Endothelial cell (in vitro differentiated cells): ENCODE measurements around the gene OR11H6. TPM values are rescaled to one million over a fixed set of nuclear protein-coding genes. Genes with fewer than 3 reads are reported as not detected.
"Not testable (repeated sequence)": the region's sequence is repeated elsewhere in the genome, so short reads cannot be mapped to it uniquely, and the experiment has no call there.

Experiments
- DNase-seq: peaks from one replicate; pipeline ENCODE4 v3.0.0; 2021; ENCODE audit warnings: low spot score
- H3K27ac Mint-ChIP-seq: one replicate; pipeline ENCODE4 v1.8.0; 2021; ENCODE audit warnings: mixed read lengths, inconsistent platforms; ENCODE audit not compliant: unreplicated experiment
- H3K27me3 Mint-ChIP-seq: one replicate; pipeline ENCODE4 v1.8.0; 2021; ENCODE audit warnings: mild to moderate bottlenecking, moderate library complexity, mixed read lengths, inconsistent platforms; ENCODE audit not compliant: unreplicated experiment
- H3K36me3 Mint-ChIP-seq: one replicate; pipeline ENCODE4 v1.8.0; 2021; ENCODE audit warnings: mild to moderate bottlenecking, low read depth, mixed read lengths, inconsistent platforms; ENCODE audit not compliant: unreplicated experiment
- H3K4me1 Mint-ChIP-seq: one replicate; pipeline ENCODE4 v1.8.0; 2021; ENCODE audit warnings: mild to moderate bottlenecking, mixed read lengths, inconsistent platforms; ENCODE audit not compliant: unreplicated experiment
- H3K4me3 Mint-ChIP-seq: one replicate; pipeline ENCODE4 v1.8.0; 2021; ENCODE audit warnings: mild to moderate bottlenecking, mixed read lengths, inconsistent platforms; ENCODE audit not compliant: unreplicated experiment
- H3K9me3 Mint-ChIP-seq: one replicate; pipeline ENCODE4 v1.8.0; 2021; ENCODE audit warnings: mixed read lengths, inconsistent platforms; ENCODE audit not compliant: unreplicated experiment
- CTCF ChIP-seq: fragments of 200-600 bp; sonication (generic); IDR thresholded peaks from one replicate; pipeline ENCODE4 v1.5.0; 2021; ENCODE audit warnings: antibody characterized with exemption; ENCODE audit not compliant: unreplicated experiment
- total RNA-seq: library from RNA; stranded (reverse); fragmentation: NEBNext Ultra II Directional; extraction: Animal tissue kit (Norgen Biotek cat#: 25700); gene quantifications from one replicate; pipeline ENCODE4 v1.2.1, GENCODE V29; 2021; ENCODE audit not compliant: unreplicated experiment

OR11H6 gene
- total RNA-seq, 1 donor from 2014 or later = not detected

DNA sequence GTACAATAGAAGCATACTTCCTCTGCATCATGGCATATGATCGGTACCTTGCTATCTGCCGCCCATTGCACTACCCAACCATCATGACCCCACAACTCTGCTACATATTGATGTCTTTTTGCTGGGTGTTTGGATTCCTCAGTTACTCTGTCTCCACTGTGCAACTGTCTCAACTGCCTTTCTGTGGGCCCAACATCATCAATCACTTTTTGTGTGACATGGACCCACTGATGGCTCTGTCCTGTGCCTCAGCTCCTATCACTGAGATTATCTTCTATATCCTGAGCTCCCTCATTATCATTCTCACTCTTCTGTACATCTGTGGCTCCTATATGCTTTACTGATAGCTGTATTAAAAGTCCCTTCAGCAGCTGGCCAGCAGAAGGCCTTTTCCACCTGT, 13.9 kb upstream of the OR11H6 start:
- no peak for TF ChIP-seq CTCF
- H3K36me3 Mint-ChIP-seq = peaks cover 5% of the 10 kb centered on the region
- no peak overlapping the region for H3K27ac Mint-ChIP-seq
- no peak overlapping the region for H3K4me3 Mint-ChIP-seq
- H3K9me3 Mint-ChIP-seq = peaks cover 32% of the 10 kb centered on the region
- no peak for DNase-seq
- H3K27me3 Mint-ChIP-seq = peaks cover 3% of the 10 kb centered on the region
- no peaks in the 10 kb centered on the region for H3K4me1 Mint-ChIP-seq

GRCh38 chr14:20212406-20212805, 11.1 kb upstream of the OR11H6 start:
- H3K36me3 Mint-ChIP-seq = peaks cover 12% of the 10 kb centered on the region
- not testable (repeated sequence) for H3K4me1 Mint-ChIP-seq, H3K27me3 Mint-ChIP-seq, H3K27ac Mint-ChIP-seq, DNase-seq, H3K4me3 Mint-ChIP-seq
- H3K9me3 Mint-ChIP-seq = peaks cover 26% of the 10 kb centered on the region

DNA sequence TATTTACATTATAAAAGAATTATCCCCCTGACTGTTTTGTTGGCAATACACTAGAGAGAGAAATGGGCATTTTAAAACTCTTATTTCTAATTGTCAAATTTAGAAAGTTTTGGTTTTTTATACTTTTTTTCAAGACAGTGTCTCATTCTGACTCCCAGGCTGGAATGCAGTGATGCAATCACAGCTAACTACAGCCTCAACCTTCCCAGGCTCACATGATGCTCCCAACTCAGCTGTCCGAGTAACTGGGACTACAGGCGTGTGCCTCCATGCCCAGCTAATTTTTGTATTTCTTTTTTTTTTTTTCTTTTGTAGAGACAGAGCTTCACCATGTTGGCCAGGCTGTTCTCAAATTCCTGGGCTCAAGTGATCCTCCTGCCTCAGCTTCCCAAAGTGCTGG, 8.3 kb upstream of the OR11H6 start:
- Mint-ChIP-seq H3K9me3 (peaks cover 20% of the 10 kb centered on the region), H3K4me3 (no peak overlapping the region), H3K4me1 (no peaks in the 10 kb centered on the region), H3K36me3 (peaks cover 12% of the 10 kb centered on the region), H3K27me3 (peaks cover 3% of the 10 kb centered on the region), H3K27ac (no peak overlapping the region)
- no peak for DNase-seq
- no peak for TF ChIP-seq CTCF

GRCh38 chr14:20219033-20219432, 4.5 kb upstream of the OR11H6 start:
- H3K4me1 Mint-ChIP-seq = no peaks in the 10 kb centered on the region
- TF ChIP-seq CTCF = no peak
- H3K9me3 Mint-ChIP-seq = peaks cover 8% of the 10 kb centered on the region
- H3K4me3 Mint-ChIP-seq = no peak overlapping the region
- H3K27ac Mint-ChIP-seq = no peak overlapping the region
- no peak for DNase-seq
- H3K36me3 Mint-ChIP-seq = peaks cover 7% of the 10 kb centered on the region
- no peaks in the 10 kb centered on the region for H3K27me3 Mint-ChIP-seq

DNA sequence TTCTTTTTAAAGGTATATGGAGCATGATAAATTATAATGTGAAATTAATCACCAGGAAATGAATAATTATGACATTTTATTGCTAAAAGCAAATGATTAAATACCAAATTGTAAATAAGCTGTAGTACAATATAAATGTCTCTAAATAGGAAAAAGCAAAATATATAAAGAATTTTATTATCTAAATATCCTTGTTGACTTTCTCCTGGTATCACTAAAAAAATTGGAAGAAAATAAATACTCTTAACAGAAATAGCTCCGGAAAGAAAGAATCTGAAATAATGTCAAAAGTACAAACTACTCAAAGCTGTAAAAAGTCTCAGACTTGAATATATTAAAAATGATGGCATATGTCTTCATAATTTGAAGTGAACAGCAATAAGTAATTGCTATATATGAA, 5.2 kb downstream of the OR11H6 start, which contains the start of gene OR11H7:
Gene OR11H7, plus strand, starts transcription at position 301 of the 400 bp plus-strand sequence.
- no peak for DNase-seq
- H3K27ac Mint-ChIP-seq = no peak within 1 kb of the TSS
- TF ChIP-seq CTCF = no peak
- H3K9me3 Mint-ChIP-seq = peaks cover 23% of the 10 kb centered on the region
- no peaks in the 10 kb centered on the region for H3K36me3 Mint-ChIP-seq
- H3K27me3 Mint-ChIP-seq = no peaks in the 10 kb centered on the region
- no peak within 1 kb of the TSS for H3K4me3 Mint-ChIP-seq
- H3K4me1 Mint-ChIP-seq = no peaks in the 10 kb centered on the region

DNA sequence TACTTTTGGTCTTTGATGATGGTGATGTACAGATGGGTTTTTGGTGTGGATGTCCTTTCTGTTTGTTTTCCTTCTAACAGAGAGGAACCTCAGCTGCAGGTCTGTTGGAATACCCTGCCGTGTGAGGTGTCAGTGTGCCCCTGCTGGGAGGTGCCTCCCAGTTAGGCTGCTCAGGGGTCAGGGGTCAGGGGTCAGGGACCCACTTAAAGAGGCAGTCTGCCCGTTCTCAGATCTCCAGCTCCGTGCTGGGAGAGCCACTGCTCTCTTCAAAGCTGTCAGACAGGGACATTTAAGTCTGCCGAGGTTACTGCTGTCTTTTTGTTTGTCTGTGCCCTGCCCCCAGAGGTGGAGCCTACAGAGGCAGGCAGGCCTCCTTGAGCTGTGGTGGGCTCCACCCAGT, 11.9 kb downstream of the OR11H6 start:
- not testable (repeated sequence) for H3K4me3 Mint-ChIP-seq, H3K36me3 Mint-ChIP-seq, H3K27ac Mint-ChIP-seq, H3K27me3 Mint-ChIP-seq, DNase-seq, H3K9me3 Mint-ChIP-seq, H3K4me1 Mint-ChIP-seq
